NT2/D1 (cell line): ENCODE measurements around the gene TEK.

Experiments used
- DNase-seq: peaks from one replicate; pipeline ENCODE4 v3.0.0-alpha.2; 2011; ENCODE audit warnings: low read depth, low spot score
- H3K27me3 ChIP-seq: 2 replicates; pipeline ENCODE4 v1.6.0; 2011; ENCODE audit warnings: mild to moderate bottlenecking; ENCODE audit not compliant: insufficient read length, insufficient read depth
- H3K36me3 ChIP-seq: 2 replicates; pipeline ENCODE4 v1.6.1; 2011; ENCODE audit warnings: mild to moderate bottlenecking, low read length, mixed read lengths; ENCODE audit not compliant: insufficient read depth, insufficient read length
- H3K4me1 ChIP-seq: 2 replicates; pipeline ENCODE4 v1.5.1; 2011; ENCODE audit not compliant: insufficient read depth, insufficient read length
- H3K4me3 ChIP-seq: 2 replicates; pipeline ENCODE4 v1.5.1; 2011; ENCODE audit warnings: low read depth; ENCODE audit not compliant: insufficient read length
- H3K9ac ChIP-seq: 2 replicates; pipeline ENCODE4 v1.6.0; 2011; ENCODE audit warnings: low read depth; ENCODE audit not compliant: insufficient read length
- H3K9me3 ChIP-seq: 2 replicates; pipeline ENCODE4 v1.5.1; 2011; ENCODE audit warnings: mild to moderate bottlenecking, low read length; ENCODE audit not compliant: insufficient read depth
- SUZ12 ChIP-seq: IDR thresholded peaks from 2 replicates; pipeline ENCODE4 v1.6.1; 2011; ENCODE audit not compliant: insufficient read length, insufficient read depth; ENCODE audit errors: extremely low read depth
- YY1 ChIP-seq: IDR thresholded peaks from 2 replicates; pipeline ENCODE4 v1.6.1; 2011; ENCODE audit not compliant: insufficient read length, insufficient read depth
- ZNF274 ChIP-seq: IDR thresholded peaks from 2 replicates; pipeline ENCODE4 v1.6.1; 2011; ENCODE audit warnings: mild to moderate bottlenecking, low read depth, low read length

Gene TEK

DNA sequence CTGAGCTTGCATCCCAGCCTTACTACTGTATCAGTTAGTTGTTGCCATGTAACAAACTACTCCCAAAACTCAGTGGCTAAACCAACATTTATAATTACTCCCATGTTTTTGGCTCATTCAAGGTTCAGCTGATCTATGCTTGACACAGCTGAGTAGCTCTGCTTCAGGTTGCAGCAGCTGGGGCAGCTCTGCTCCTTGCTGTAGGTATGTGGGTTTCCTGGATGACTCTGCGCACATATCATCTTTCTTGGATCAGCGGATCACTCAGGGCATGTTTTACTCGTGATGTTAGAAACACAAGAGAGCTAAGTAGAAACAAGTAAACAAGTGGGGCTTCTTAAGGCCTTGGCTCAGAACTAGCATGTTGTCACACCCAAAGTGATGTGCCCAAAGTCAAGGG, 15.1 kb downstream of the TEK start:
- H3K4me1 ChIP-seq = peaks cover 5% of the 10 kb centered on the region
- no peak overlapping the region for H3K9ac ChIP-seq
- DNase-seq = no peak
- H3K9me3 ChIP-seq = no peaks in the 10 kb centered on the region
- no peaks in the 10 kb centered on the region for H3K27me3 ChIP-seq
- TF ChIP-seq ZNF274 (no peak), YY1 (no peak), SUZ12 (no peak)
- peaks cover 7% of the 10 kb centered on the region for H3K36me3 ChIP-seq
- H3K4me3 ChIP-seq = no peak overlapping the region

- DNase-seq = no peak
- no peak overlapping the region for H3K4me3 ChIP-seq
- no peaks in the 10 kb centered on the region for H3K27me3 ChIP-seq
- no peaks in the 10 kb centered on the region for H3K36me3 ChIP-seq
- TF ChIP-seq ZNF274 (no peak), SUZ12 (no peak), YY1 (no peak)
- no peak overlapping the region for H3K9ac ChIP-seq
- no peaks in the 10 kb centered on the region for H3K9me3 ChIP-seq
- peaks cover 5% of the 10 kb centered on the region for H3K4me1 ChIP-seq
These were observed 16.0 kb downstream of the TEK start for GRCh38 chr9:27125030-27125429.

- H3K9me3 ChIP-seq = no peaks in the 10 kb centered on the region
- H3K4me1 ChIP-seq = peaks cover 3% of the 10 kb centered on the region
- H3K36me3 ChIP-seq = no peaks in the 10 kb centered on the region
- no peaks in the 10 kb centered on the region for H3K27me3 ChIP-seq
- H3K9ac ChIP-seq = no peak overlapping the region
- no peak overlapping the region for H3K4me3 ChIP-seq
- no peak for DNase-seq
- TF ChIP-seq SUZ12 = no peak
- no peak for TF ChIP-seq ZNF274
- TF ChIP-seq YY1 = no peak
These were observed 16.9 kb downstream of the TEK start for GRCh38 chr9:27125936-27126335.

DNA sequence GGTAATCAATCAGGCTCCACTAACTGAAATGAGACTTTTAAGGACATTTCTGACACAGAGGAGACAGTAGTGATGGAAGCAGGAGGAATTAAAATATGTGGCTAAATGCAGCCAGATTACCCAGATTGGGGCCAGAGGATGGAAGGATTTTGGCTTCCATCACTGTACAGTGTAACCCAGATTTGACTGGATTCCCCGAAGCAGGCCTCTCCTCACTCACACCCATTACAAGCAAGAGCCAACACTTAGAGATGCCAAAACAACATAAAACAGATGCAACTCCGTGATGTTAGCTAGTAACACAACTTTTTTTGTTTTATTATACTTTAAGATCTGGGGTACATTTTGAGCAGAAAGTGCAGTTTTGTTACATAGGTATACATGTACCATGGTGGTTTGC, 17.6 kb downstream of the TEK start:
- Histone ChIP-seq H3K4me3 (no peak overlapping the region), H3K9me3 (no peaks in the 10 kb centered on the region), H3K4me1 (peaks cover 3% of the 10 kb centered on the region), H3K27me3 (no peaks in the 10 kb centered on the region), H3K9ac (no peak overlapping the region), H3K36me3 (no peaks in the 10 kb centered on the region)
- no peak for DNase-seq
- TF ChIP-seq ZNF274 = no peak
- TF ChIP-seq SUZ12 = no peak
- TF ChIP-seq YY1 = no peak

DNA sequence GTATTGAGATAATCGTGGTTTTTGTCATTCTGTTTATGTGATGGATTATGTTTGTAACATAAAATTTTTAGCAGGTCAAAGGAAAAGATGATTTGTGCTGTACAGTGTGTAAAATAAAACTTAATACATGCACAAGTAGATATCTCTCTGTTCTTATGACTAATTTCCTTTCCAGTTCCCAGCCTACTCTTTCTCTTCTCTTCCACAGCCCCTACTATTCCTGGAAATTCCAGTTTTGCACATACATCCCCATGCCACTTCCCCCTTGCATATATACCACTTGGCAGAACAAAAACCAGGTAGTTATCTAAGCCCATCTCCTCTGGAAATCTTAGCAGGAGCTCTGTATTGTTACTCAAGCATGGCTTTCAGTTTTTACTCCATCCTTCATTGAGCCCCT, 20.2 kb downstream of the TEK start:
- H3K27me3 ChIP-seq = no peaks in the 10 kb centered on the region
- TF ChIP-seq ZNF274 (no peak), YY1 (no peak), SUZ12 (no peak)
- DNase-seq = no peak
- no peaks in the 10 kb centered on the region for H3K4me1 ChIP-seq
- H3K4me3 ChIP-seq = no peak overlapping the region
- no peaks in the 10 kb centered on the region for H3K36me3 ChIP-seq
- H3K9me3 ChIP-seq = no peaks in the 10 kb centered on the region
- H3K9ac ChIP-seq = no peak overlapping the region

DNA sequence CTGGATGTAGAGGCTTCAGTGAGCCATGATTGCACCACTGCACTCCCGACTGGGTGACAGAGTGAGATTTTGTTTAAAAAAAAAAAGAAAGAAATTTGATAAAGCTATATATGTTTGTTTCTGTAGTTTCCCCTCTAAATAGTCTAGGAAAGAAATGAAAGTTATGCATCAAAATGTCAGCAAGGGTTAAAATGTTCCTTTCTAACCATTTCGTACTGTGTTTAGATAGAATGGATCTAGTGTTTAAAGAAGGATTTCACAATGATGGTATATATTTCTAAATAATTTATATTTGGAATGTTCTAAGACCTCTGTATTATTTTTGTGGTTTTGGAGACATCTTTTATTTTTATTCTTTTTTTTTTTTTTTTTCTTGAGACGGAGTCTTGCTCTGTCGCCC, 22.7 kb downstream of the TEK start:
- Histone ChIP-seq H3K9ac (no peak overlapping the region), H3K4me1 (no peaks in the 10 kb centered on the region), H3K36me3 (no peaks in the 10 kb centered on the region), H3K9me3 (no peaks in the 10 kb centered on the region), H3K4me3 (no peak overlapping the region), H3K27me3 (no peaks in the 10 kb centered on the region)
- no peak for TF ChIP-seq ZNF274
- no peak for TF ChIP-seq YY1
- TF ChIP-seq SUZ12 = no peak
- no peak for DNase-seq

GRCh38 chr9:27133817-27134216, 24.8 kb downstream of the TEK start:
- Histone ChIP-seq H3K4me3 (no peak overlapping the region), H3K9me3 (no peaks in the 10 kb centered on the region), H3K27me3 (no peaks in the 10 kb centered on the region), H3K36me3 (no peaks in the 10 kb centered on the region), H3K9ac (no peak overlapping the region), H3K4me1 (no peaks in the 10 kb centered on the region)
- DNase-seq = no peak
- TF ChIP-seq SUZ12 (no peak), ZNF274 (no peak), YY1 (no peak)
